Activated gamma-delta T cell (primary cell): ENCODE results near the gene PARP4.
"Not testable (repeated sequence)": the region's sequence is repeated elsewhere in the genome, so short reads cannot be mapped to it uniquely, and the experiment has no call there.

Experiments
- DNase-seq: peaks from one replicate; lab custom pipeline; 2025; lab: John Stamatoyannopoulos, UW

PARP4 gene

DNA sequence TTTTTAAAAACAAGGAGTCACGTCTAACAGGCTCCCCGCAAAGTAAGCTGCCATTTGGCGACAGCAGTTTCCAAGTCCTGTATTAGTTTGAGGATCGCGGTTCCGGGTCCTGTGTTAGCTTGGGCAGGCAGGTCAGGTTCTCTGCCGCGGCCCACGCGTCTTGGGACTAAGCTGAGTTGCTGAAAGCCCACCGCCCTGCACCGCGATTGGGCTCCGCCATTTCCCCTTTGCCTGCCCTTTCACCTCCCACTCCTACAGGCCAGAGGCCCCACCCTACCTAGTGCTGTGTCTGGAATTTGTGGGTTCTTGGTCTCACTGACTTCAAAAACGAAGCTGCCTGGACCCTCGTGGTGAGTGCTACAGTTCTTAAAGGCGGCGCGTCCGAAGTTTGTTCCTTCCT lies 6.8 kb downstream of the PARP4 start:
- no peak for DNase-seq

DNA sequence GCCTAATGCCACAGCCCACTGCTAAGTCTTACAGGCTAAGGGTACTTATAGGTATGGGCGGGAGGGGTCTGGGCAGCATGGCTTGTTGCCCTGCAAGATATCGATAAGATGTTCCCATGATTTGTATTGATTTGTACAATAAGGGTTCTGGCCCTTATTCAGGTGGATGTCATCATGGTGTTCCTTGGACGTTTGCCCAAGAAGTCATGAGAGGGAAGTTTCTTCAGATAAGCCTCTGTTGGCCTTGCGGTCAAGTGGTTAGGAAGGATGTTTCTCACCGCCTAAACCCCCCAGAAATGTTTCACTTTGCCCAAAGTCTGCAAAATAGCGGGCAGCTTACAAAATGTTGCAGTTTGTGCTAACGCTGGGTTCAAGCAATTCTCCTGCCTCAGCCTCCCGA lies 7.3 kb downstream of the PARP4 start:
- no peak for DNase-seq

- DNase-seq, result no peak
Measured at GRCh38 chr13:24503379-24503696, 9.2 kb downstream of the PARP4 start.

- no peak for DNase-seq
Measured at GRCh38 chr13:24502533-24503378, 9.8 kb downstream of the PARP4 start.

DNA sequence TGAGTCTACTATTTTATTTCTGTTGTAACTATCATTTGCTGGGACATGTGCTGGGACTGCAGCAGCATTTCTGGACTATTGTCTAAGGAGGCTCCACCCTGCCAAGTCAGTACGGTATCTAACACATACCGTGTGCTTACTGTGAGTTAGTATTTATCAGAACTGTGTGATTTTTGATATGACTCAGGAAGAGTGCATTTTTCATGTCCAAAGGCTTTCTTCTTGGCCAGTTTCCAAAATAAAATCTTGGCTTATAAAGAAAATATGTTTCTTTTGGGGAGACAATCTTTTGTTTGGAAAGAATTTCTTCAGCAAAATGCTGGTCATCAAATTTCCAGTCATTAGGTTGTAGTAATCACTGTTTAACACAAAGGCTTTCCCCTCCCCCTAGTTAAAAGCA lies 11.6 kb downstream of the PARP4 start:
- no peak for DNase-seq

- no peak for DNase-seq
Measured at GRCh38 chr13:24497742-24498141, 14.8 kb downstream of the PARP4 start.

GRCh38 chr13:24496295-24496694 lies 16.3 kb downstream of the PARP4 start:
- not testable (repeated sequence) for DNase-seq

DNA sequence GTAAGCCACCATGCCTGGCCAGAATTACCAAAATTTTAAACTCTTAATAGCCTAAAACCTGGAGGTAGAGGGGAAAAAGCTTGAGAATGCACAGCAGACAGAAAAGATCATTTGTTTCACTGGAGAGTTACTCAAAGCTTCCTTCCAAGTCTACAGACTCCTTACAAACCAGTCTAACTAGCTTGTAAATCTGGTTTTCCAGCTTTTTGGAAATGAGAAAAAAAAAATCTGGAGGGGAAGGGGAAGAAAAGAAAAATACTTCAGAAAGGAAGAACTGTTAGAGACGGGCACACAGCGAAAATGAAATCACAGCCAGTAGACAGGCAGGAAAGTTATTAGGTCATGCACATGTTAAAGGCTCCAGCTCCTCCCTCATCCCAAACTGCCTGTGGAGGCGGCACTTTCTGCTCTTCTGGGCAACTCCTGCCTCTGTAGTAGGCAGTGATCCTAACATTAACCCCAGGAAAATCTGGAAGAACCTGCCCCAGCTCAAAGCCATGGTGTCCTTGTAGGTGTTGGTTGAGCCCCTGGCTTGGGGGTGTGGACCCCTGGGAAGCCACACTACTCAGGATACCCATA lies 17.3 kb downstream of the PARP4 start:
- DNase-seq, result no peak

GRCh38 chr13:24493356-24493755 lies 19.2 kb downstream of the PARP4 start:
- no peak for DNase-seq

DNA sequence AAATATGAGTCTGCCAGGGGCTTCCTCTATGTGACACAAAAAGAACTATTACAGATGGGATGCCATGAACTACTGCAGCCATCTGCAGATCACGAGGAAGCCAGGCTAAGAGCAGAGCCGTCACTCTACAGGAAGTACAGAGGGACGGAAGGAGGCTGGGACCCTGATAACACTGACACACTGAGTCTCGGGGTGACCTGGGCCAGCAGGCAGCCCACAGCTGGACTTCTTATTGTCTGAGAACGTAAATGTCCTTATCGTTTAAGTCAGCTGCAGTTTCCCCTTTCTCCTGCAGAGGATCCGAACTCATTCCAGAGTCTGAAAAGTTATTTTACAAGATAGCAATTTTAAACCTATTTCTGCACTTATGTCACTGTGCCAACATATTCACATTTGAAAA lies 20.7 kb downstream of the PARP4 start:
- DNase-seq, result no peak

GRCh38 chr13:24489721-24490120 lies 22.9 kb downstream of the PARP4 start:
- no peak for DNase-seq

GRCh38 chr13:24488092-24488491 lies 24.5 kb downstream of the PARP4 start:
- DNase-seq, result not testable (repeated sequence)

- not testable (repeated sequence) for DNase-seq
Measured at GRCh38 chr13:24486017-24486657, 26.4 kb downstream of the PARP4 start.

DNA sequence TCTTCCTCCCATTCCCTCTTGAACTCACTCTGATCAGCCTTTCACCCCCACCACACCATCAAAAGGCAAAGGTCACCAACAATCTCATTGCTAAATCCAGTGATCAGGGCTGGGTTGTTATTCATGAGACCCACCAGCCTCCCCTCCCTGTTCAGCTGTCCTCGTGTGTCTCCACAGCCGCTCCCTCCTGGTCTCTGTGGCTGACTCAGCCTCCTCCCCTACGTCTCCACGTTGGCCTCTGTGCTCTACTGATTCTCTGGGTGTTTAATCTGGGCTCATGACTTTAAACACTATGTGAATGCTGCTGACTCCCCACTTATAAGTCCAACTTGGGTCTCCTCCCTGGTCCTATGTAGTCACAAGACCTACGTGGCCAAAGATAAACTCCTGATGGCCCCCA lies 38.9 kb downstream of the PARP4 start:
- DNase-seq, result no peak

- DNase-seq, result not testable (repeated sequence)
Measured at GRCh38 chr13:24472129-24472528, 40.4 kb downstream of the PARP4 start.

GRCh38 chr13:24463078-24463477 lies 49.5 kb downstream of the PARP4 start:
- no peak for DNase-seq

- DNase-seq, result no peak
Measured at GRCh38 chr13:24460256-24460655, 52.3 kb downstream of the PARP4 start.

DNA sequence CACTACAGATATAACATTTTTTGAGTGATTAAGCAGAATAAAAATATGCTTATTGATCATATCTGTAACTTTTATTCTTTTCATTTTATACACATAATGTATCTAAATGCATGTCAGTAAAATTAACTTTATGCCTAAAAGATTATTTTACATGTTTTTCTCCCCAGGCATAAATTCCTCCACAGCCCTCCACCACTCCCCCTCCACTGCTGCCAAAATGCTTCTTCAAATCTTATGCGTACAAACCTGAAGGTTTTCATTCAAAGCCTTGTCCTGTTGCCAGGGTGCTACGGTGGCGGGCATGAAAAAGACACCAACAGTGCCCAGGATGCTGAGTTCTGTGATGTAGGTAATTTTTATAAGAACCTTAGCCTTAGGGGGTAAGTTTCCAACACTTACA lies 52.9 kb downstream of the PARP4 start:
- no peak for DNase-seq

GRCh38 chr13:24459234-24459633 lies 53.3 kb downstream of the PARP4 start:
- DNase-seq, result no peak

- DNase-seq, result no peak
Measured at GRCh38 chr13:24458736-24459135, 53.8 kb downstream of the PARP4 start.

- no peak for DNase-seq
Measured at GRCh38 chr13:24456396-24456795, 56.2 kb downstream of the PARP4 start.

DNA sequence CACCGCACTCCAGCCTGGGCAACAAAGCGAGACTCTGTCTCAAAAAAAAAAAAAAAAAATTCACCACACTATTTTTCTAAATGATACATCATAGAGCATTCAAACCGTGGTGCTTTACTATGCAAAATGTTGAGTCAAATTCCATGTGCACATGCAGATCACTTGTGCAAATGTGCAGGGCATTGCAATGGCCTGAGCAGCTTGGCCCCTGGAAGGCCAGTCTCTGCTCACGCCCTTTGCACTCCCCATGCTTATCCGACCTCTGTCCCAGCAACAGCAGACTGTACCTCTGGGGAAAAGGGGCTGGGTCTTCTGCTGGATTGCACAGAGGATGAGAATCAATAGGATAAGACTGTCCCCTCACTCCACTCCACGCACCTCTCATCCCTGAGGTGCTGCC lies 58.5 kb downstream of the PARP4 start:
- no peak for DNase-seq

DNA sequence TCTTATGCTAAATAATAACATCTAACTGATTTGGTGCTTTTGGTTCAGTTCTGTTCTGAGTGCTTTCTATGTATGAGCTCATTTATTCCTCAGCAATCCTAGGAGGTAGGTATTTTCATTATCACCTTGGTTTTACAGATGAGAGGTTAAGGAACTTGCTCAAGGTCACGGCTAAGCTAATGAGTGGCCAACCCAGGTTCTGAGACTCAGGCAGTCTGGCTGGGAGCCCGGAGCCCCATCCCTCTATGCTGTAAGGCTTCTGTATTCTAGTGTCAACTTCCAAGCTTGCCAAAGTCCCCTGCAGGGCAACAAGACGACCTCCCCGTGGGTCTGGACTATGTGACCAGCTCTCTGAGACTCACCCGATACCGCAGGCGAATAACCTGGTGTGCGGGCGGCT lies 60.5 kb downstream of the PARP4 start:
- DNase-seq, result no peak
